Fibroblast of skin of scalp (primary cell): ENCODE results near the gene PCGF1. TPM values are rescaled to one million over a fixed set of nuclear protein-coding genes. Genes with fewer than 3 reads are reported as not detected.

Experiments
- DNase-seq: peaks from one replicate; pipeline ENCODE4 v3.0.0-alpha.2; 2013
- polyA plus RNA-seq, 2 experiments: library from polyadenylated mRNA; unstranded; fragments of 120-200 nt; gene quantifications; one replicate each; pipeline ENCODE4 v1.2.1, GENCODE V29; 2013; ENCODE audit not compliant: insufficient read length in 2 of 2

PCGF1 gene
- polyA plus RNA-seq (2013, experiment 1 of 2; ENCODE audit: insufficient read length): 18.9 TPM
- polyA plus RNA-seq (2013, experiment 2 of 2; ENCODE audit: insufficient read length): 19.0 TPM

DNA sequence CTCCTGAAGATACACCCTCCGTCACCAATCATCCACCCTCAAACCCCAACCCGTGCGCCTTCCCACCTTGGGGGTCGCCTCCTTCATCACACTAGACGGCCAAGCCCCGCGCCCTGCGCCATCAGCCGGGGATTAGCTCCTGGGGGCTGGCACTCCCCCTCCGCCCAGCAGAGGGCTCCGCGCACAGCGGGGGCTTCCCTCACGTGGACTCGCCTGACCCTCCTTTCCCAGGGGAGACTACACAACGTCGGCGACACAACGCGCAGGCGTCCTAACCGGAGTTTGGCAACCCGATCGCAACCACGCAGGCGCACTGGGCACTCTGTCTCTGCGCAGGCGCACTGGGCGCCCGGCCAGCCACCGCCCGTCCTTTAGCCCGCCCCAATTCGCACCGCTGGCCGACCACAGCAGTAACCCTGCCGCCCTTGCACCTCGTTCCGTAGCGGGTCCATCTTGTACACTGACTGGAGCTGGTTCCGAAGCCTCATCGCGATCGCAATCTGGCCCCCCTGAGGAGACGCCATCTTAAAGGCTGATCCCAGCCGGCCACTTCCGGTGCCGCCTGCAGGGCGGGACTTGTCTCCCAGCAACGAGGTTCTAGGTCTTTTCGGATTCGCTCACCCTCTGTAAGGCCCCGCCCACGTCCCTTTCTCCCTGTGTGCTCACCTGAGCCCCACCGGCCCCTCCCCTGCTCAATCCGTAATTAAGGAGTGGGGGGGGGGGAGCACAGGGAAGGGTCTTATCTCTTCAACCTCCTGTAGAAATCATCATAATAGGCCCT, at the start of gene PCGF1:
Gene PCGF1, minus strand, starts transcription at position 551 of the 781 bp plus-strand sequence. Its CDS starts 27 bp downstream, at position 524.
- peak; percentile 98 for DNase-seq

DNA sequence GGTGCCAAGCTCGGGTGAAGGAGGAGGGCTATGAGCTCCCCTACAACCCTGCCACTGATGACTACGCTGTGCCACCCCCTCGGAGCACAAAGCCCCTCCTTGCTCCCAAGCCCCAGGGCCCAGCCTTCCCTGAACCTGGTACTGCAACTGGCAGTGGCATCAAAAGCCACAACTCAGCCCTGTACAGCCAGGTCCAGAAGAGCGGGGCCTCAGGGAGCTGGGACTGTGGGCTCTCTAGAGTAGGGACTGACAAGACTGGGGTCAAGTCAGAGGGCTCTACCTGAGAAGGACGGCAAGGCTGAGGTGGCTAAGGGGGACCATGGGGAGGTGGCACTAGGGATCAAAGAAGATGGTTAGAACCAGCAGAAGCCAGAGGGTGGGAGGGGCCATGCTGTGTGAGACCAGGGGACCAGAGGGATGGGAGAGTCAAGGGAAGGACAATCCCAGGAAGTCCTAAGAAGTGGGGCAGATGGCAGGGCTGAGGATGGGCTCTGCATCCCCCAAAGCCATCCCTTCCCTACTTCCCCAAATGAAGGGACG, 49.4 kb upstream of the PCGF1 start:
- DNase-seq: no peak

DNA sequence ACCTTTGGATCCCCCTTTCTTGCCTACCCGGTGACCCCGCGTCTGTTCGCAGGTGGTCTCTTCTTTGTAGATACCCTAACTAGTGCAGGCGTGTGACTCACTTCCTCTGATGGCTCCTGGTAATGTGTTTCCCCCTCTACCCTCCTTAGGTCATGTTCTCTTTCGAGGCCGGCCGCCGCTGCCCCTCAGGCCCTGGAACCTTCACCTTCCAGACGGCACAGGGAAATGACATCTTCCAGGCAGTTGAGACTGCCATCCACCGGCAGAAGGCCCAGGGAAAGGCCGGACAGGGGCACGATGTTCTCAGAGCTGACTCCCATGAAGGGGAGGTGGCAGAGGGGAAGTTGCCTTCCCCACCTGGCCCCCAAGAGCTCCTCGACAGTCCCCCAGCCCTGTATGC, 48.7 kb upstream of the PCGF1 start:
- DNase-seq: no peak

DNA sequence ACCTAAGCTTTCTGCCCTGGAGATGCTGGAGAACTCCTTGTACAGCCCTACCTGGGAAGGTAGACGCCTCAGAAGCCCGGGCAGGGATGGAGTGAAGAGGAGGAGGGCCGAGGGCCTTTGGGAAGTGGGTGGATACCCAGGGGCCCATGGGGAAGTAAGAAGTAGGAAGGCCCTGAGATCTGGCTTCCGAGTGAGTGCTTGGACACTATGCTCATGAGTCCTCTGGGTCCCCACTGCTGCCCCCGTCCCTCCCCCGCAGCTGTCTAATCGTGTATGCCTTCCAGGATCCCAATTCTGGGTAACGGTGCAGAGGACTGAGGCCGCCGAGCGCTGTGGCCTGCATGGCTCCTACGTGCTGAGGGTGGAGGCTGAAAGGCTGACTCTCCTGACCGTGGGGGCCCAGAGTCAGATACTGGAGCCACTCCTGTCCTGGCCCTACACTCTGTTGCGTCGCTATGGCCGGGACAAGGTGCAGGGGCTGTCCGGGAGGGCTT, 48.2 kb upstream of the PCGF1 start:
- DNase-seq: no peak

DNA sequence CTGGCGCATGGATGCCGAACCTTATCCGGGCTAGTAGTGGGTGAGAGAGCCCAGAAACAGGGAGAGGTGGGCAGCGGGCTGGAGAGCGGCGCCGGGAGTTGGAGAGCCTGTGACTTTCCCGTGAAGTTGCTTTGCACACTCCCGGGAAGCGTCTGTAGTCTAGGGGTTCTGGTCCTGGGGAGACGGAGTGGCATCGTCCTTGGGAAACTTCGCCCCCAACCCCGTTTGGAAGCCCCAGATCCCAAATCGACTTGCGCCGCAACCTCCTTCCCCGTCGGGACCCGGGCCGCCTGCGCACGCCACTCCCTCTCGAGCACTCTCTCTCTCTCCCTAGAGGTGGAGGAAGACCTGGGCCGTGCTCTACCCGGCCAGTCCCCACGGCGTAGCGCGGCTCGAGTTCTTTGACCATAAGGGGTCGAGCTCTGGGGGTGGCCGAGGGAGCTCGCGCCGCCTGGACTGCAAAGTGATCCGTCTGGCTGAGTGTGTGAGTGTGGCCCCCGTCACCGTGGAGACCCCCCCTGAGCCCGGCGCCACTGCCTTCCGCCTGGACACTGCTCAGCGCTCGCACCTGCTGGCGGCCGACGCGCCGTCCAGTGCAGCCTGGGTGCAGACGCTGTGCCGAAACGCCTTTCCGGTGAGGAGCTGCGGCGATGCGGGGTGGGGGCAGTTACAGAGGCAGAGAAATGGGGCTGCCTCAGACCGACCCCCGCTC, 47.5 kb upstream of the PCGF1 start:
- DNase-seq: no peak

DNA sequence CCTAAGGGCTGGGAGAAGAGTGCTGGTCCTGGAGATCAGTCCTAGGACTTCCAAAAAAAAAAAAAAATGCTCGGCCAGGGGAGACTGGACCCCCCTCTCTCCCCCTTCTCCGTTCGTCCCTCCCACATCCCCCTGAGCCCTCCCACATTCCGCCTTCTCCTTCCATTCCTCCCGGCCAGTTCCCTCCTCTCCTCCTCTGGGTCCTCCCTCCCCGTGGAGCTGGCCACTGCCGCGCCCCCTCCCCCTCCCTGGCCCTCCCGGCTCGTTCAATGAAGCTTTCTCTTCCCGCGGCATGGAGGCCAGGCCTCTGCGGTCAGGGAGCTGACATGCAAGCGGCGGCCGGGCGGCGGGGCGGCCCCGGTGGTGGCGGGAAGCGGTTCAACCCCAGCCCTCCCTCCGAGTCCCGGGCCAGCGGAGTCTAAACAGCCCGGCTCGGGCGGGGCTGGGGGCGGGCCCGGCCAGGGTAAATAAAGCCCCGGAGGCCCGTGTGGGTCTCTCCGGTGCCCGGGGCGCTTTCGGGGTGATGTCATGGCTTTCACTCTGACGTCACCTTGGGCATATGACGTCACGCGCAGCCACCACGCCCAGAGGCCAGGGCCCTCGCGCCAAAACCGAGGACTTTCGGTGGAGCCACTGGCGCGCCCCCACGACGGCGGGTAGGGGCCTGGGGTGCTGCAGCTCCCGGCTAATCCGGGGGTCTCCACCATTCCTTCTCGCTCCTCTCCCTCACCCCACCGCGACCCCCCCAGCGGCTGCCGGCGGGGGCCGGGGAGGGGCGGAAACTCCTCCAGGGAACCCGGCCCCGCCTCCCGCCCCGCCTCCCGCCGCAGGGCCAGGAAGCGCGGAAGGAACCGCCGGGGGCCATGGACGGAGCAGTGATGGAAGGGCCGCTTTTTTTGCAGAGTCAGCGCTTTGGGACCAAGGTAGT, 46.7 kb upstream of the PCGF1 start, which contains the start of the genes DOK1 and LOXL3:
Gene DOK1, plus strand, starts transcription at position 829 of the 928 bp plus-strand sequence. Its CDS starts 35 bp downstream, at position 864.
Gene LOXL3, minus strand, starts transcription at position 51 of the 928 bp plus-strand sequence. CDS start 1,308 bp downstream, outside the sequence.
- DNase-seq: peak; percentile 95

DNA sequence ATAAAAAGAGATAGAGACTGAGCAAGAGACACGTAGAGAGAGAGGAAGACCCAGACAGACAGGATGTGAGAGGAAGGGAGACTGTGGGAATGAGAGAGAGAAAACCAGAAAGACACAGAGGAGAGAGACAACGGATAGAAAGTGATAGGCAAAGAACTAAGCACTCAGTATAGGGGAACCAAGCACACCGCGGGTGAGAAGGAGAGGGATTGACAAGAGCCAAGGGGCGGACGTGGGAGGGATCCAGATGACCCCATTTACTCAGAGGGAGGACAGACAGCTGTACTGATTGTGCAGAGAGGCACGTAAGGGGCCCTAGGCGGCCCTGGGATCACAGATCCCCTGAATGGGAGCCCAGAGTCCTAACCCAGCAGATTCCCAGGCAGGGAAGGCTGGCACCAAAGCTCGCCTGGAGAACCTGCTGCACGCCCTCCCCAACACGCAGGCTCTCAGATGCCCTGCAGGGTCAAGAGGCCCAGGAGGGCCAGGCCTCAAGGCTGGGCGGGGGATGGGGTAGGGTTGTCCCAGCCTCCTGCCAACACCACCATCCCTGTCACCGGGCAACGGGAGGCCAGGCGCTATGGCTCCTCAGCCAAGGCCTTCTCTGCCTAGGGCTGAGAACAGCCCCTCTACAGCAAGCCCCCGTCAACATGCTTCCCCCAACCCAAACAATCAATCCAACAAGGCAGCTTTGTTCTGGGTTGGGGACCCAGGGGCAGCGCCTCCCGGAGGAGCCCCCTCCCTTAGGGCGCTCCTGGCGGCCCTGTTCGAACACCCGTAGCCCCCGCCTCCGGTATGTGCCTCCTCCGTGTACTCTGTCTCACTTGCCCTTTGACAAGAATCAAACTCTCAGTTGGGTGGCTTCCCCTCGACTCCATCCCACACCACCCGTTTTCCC, 45.7 kb upstream of the PCGF1 start:
- DNase-seq: peak; percentile 27

DNA sequence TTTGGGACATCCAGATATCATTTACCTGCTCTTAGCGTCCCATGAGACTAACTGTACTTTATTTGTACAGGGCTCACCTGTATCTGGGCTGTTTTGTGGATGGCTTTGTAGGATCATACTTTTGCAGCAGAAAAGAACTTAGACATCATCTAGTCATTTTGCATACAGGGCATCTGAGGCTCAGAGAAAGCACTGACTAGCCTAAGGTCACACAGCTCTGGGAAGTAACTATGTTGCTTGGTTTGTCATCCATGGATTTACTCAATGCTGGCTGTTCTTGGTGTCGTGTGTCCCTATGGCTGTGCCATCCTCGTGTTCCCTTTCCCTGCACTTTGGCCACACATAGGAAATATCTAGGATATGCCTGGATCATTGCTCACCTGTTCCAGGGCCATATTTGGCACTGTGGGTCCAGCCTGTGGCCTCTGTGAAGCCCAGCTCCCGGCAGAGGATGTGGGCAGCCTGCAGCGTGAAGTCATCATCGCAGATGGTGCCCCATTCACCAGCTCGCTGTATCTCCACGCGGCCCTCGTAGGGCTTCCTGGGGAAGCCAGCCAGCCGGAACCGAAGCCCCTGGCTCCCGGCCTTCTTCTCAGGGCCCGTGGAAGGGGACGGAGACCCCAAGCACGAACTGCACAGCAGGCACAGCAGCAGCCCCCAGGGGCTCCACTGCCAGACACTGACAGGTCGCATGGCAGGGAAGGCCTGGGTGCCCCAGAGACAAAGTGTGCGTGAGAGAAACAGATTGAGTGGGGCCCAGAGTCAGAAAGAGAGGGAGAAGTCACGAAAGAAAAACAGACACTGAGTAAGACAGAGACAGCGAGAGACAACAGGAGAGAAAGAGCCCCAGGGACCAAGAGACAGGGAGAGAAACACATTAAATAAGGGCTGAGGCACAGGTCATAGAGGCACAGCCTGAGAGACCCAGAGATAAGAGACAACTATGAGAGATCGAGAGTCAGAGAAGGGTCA, 44.7 kb upstream of the PCGF1 start:
- DNase-seq: peak; percentile 19

DNA sequence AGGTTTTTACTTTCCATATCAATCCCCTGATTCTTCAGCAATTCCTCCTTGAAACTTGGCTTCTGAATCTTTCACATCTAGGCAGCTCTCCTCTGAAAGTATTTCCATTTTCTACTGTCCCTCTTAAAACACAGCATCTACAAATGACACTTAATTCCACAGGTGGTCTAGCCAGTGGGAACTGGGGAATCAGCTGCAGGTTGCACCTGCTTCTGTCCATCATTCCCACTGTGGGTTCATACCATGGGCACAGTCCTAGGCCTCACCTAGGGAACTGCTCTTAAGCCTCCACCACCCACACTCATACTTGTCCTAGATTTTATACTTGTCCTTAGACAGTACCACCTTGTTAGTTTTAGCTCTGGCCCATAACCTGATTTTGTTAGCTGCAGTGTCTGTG, 44.0 kb upstream of the PCGF1 start:
- no peak for DNase-seq

DNA sequence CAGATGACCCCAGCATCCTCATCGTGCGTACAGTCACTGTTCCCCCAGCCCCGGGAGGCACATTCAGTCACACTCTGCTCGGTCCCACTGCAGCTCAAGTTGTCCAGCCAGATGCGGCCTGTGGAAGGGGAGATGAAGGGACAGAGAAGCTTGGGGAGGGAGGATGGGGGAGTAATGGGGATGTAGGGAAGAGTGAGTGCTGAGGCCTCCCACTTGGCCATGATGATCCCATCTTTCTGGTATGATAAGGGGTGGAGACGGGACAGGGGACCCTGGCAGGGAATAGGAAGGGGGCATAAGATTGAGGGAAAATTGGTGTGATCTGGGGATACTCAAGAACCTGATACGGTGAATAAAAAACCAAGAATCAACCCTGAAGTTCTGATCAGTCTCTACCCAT, 42.7 kb upstream of the PCGF1 start:
- peak; percentile 25 for DNase-seq

DNA sequence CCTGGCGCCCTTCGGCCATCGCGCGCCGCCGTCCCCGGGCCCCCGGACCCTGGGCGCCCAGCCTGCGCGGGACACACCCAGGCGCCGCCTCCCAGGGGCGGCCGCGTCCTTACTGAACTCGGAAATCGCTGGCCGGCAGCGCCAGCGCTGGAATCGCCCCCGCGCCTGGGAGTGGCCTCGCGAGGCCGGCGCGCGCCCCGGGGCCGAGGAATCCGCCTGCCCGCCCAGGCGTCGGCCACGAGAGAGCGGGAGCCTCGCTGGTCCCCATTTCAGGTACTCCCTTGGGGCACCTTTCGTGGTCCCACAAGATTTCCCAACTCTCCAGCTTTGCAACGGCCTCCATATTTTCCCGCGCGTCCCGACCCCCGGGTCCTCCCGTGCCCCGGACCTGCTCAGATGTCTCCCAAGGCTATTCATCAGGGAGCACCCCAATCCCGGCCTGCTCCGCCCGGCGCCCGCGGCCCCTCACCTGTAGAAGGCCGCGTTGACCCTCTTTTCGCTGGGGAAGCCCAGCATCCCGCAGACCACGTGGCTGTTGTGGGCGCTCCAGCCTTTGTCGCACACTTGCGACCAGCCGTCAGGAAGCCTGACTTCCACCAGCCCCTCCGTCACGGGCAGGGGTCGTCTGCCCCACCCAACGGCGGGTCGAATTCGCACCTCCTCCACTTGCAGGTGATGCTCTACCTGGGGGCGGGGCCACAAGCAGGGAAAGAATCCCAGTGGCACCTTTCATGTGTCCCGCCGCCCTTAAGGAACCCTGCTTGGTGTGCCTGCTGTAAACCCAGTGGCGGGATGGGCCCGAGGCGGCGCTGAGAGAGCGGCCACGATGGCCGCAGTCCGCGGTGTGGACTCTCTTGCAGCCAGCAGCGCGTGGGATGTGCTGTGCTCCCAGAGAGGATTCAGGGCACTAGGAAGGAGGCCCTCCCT, 41.7 kb upstream of the PCGF1 start:
- DNase-seq: peak; percentile 49

DNA sequence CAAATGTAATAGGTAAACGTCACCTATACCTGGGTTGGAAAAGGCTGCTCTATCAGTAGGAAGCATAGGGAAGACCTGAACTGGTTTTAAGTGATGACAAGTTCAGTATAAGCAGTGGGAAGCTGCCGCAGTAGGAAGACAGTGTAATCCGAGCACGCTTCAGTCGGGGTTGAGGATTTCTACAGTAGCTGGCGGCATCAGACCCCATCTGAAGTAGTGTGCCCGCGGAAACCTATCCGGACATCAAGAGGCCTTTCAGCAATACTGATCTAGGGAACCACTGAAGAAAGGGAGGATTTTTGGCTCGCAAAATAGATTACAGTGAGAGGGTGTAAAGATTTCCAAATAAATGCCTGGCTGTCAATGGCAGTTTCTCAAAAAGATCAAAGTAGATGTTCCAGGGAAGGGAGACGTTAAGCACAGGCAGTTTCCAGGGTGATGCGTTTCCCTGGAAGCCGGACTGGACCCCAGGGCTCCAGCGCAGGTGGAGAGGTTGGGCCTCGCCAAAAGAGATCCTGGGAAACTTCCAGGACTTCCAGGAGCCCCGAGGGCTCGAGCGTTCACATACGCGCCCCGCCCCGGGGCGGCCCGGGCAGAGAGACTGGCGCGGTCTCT, 40.9 kb upstream of the PCGF1 start:
- no peak for DNase-seq

DNA sequence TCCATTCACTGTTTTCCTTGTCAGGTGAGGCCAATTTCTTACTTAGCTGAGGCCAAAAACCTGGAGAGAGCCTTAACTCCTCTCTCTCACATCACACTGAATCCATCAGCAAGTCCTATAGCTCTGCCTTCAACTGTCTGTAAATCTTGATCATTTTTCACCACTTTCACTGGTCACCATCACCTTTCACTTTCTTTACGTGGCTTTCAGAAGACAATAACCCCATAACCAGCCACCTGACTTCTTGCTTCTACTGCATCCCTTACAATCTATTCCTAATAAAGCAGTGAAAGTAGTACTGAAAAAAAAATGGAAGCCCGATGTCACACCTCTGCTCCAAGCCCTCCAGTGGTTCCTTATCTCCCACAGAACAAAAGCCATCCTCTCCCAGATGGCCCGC, 38.5 kb upstream of the PCGF1 start:
- no peak for DNase-seq

DNA sequence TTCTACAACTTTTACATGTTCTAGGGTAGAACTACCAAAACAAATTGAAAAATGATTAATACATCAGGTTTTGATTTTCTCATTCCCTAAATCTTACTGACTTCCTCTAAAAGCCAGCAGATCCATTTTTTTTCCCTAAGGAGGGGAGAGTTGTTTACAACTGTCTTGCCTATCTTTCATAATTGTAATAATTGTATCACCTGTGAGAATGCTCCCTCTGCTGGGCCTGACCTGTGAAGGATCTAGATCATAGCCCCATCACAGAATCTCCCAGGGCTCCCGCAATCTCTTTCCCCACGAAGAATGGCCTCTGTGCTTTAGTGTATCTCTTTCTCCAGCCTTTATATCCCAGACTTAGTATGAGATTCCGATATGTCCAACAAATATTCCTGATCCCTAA, 37.1 kb upstream of the PCGF1 start:
- DNase-seq: no peak

DNA sequence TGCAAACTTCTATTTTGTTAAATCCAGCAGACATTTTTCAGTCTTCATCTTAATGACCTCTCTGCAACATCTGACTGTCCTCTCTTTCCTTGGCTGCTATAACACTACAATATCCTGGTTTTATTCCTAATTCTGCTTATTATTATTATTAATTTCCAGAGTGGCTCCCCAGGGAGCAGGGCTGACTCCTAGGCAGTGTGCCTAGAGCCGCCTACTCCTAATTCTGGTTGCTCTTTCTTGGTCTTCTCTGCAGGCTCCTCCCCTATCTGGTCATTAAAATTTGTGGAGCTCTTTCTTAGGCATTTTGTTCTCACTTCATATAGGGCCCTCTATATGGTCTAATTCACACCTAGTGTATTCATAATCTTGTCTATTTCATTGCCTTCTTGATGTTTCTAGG, 35.5 kb upstream of the PCGF1 start:
- DNase-seq: no peak

DNA sequence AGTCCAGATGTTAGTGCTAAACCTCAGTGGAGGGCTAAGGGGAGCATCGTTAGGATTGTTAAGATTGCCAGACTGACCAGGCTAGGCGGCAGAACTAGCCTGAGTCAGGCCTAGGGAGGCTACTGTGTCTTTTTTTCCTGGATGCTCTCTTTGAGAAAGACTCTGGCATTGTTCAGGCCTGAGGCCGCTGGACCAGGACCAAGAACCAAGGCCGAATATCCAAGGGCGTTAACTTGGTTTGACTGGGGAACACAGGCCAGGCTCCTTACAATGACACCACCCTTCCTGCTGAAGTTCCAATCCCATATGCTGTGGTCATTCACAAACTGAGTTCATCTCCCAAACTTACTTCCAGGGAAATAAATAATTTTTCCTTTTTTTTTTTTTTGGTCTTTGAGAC, 32.8 kb upstream of the PCGF1 start:
- DNase-seq: no peak

DNA sequence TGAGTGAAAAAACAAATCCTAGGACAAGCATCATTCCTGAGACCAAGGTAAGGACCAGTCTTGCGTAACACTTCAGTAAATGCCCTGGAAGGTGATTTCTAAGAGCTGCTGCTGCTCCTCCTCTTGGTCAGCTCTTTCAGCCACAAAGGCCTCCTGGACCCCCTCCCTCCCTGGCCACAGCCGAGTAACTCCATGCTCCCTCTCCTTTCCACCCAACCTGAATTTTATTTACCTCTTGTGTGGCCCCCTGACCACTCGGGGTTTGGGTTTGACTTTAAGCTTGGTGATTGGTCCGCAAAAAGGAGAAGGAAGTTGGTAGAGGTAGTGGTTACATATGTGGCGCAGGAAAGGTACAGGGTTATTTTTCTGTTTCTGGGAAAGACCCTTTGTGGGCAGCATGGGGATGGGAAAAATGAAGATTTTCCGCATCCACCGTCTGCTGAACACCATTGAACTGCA, 31.4 kb upstream of the PCGF1 start:
- DNase-seq: no peak

DNA sequence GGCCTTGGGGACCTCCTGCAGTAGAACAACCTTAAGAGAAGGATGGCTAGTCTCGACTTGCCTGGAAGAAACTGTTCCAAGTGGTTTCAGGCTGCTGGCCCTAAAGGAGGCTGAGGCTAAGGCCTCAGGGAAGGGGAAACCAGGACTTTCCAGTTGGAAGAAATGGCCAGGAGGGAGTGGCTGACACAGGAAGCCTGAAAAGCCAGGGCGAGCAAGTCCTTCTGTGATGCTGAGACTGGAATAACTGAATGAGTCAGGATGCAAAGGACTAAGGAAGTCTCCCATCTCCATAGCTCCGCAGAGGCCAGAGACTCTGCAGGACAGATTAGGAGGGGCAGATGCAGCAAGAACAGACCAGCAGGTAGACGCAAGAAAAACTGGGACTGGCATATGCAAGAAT, 29.6 kb upstream of the PCGF1 start:
- DNase-seq: no peak
